ENCODE data around the gene MEIOSIN.
"Not testable (repeated sequence)": the region's sequence is repeated elsewhere in the genome, so short reads cannot be mapped to it uniquely, and the experiment has no call there.

MEIOSIN gene

GRCh38 chr19:45780448-45781213 is 47.4 kb downstream of the MEIOSIN start:
- no peak for DNase-seq (ENCODE audit: low read depth)

DNA sequence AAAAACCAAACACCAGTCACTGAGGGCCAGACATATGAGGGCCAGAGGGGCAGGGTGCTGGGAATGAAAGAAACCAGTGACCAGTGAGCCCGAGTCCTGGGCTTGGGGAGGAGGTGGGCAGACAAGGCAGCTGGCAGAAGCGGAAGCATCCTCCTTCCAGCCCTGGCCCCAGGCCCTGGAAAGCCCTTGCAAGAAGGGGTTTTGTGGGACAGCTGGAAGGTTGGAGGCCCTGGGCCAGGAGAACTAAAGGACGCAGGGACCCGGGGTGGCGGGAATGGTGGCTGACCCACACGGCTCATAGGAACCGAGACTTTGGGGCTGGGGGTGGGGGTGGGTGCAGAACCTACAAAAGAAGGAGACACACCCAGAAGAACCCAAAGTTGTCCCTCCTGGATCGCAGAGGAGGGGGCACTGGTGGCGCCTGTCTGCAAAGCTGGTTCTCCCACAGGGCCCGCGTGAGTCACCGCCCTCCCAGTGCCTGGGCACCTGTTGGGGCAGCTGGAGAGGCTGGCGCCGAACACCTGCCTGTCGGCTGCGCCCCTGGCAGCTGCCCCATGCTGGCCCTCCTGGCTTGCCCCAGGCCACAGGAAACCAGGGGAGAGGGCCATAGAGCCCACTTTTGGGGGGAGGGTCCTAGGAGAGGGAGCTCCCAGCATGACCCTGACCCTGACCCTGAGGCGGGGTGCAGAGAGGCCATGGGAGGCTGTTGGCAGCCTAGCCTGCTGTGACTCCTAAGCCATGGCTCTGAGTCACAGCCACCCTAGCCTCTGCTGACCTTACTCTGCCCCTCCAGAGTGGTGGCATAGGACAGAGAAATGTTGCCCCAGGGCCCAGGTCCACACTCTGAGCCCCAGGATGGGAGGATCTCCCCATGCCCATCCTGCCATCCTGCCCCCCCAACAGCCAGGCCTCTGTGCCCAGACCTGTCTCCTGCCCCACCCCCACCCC is 48.2 kb downstream of the MEIOSIN start:
- no peak for DNase-seq (ENCODE audit: low read depth)

- DNase-seq (ENCODE audit: low read depth): no peak
These were observed 49.0 kb downstream of the MEIOSIN start, which contains the start of gene DMPK for GRCh38 chr19:45782162-45782691. Gene DMPK, minus strand, starts transcription at chr19:45782490. Its CDS starts 138 bp downstream, at chr19:45782352.

GRCh38 chr19:45782820-45783785 is 49.9 kb downstream of the MEIOSIN start:
- DNase-seq (ENCODE audit: low read depth): no peak

- DNase-seq (ENCODE audit: low read depth): no peak
These were observed 50.9 kb downstream of the MEIOSIN start for GRCh38 chr19:45784096-45784495.

DNA sequence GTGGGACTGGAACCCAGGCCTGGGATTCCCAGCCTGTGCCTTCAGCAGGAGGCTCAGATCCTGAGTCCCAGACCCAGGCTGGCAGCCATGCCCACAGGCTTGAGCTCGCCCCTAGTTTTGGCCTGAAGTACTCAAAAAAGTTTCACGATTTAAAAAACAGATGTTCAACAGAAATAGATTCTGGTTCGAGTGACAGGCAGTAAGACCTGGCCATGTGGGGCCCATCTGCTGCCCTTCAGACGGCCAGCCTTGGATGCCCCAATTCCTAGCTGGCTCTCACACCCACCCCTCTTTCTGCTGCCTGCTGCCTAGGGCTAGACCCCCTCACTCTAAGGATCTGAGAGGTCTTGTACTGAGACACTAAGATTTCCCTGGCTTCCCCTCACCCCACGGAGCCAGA is 51.9 kb downstream of the MEIOSIN start:
- DNase-seq (ENCODE audit: low read depth): no peak

DNA sequence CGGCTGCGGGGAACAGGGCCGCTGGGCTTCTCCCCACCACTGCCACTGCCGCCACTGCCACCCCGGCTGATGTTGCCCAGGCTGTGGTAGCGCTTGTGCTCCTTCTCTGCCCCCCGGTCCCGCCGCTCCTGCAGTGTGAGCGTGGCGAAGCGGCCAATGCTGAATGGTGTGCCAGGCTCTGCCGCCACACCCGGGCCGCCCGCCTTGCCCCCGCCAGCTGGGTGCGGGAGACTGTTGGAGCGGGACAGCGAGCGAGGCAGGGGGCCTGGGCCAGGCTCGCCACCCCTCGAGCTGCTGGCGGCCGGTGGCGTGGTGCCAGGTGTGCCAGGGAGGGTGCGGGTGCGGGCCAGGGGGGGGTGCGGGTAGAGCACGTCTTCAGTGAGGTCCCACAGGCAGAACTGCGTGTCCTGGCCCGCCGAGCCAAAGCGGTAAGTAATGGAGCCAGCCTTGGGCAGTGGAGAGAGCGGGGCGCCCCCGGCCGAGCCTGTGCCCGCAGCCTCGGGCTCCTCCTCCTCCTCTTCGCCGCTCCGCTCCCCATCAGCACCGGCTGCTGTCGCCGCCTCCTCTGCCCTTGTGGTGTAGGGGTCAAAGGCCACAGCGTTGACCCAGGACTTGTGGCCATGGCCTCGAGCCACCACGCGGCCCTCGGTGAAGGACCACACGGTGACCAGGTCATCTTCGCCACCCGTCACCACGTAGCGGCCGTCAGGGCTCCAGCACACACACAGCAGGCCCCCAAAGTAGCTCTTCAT is 52.7 kb downstream of the MEIOSIN start:
- DNase-seq (ENCODE audit: low read depth): no peak

- no peak for DNase-seq (ENCODE audit: low read depth)
These were observed 53.3 kb downstream of the MEIOSIN start for GRCh38 chr19:45786533-45786894.

GRCh38 chr19:45789035-45789786 is 56.0 kb downstream of the MEIOSIN start:
- DNase-seq (ENCODE audit: low read depth): no peak

- no peak for DNase-seq (ENCODE audit: low read depth)
These were observed 57.7 kb downstream of the MEIOSIN start for GRCh38 chr19:45790942-45791341.

DNA sequence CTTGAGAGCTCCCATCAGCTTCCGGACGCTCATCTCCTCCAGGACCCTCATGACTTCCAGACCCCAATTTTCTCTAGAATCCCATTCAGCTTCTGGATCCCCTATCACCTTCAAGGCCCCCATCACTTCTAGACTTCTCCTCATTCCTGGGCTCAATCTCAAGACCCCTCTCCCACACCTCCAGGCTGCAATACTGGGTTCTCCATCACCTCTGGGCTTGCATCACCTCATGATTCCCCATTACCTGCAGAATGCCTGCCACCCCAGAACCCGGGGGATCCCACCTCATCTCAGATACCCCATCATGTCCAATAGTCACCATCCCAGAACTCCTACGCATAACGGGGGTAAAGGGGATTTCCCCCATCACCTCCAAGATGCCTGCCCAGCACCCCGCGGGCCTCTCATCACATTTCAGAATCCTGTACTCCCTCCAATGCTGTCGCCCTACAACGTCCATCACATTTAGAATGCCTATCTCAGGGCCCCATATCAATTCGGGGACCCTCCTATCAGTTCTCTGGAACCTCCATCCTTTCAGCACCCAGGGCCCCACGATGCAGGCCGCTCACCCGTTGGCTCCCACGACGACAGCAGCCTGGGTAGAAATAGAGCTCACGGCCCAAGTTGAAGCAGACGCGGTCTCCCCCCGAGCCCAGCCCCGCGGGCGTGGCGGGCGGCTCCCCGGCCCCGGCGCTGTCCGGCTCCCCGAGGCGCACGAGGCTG is 58.7 kb downstream of the MEIOSIN start:
- DNase-seq (ENCODE audit: low read depth): no peak

- DNase-seq (ENCODE audit: low read depth): peak; percentile 99
These were observed 59.4 kb downstream of the MEIOSIN start, which contains the start of gene DMWD for GRCh38 chr19:45792470-45793177. Gene DMWD, minus strand, starts transcription at chr19:45792845. Its CDS starts 89 bp downstream, at chr19:45792756.

DNA sequence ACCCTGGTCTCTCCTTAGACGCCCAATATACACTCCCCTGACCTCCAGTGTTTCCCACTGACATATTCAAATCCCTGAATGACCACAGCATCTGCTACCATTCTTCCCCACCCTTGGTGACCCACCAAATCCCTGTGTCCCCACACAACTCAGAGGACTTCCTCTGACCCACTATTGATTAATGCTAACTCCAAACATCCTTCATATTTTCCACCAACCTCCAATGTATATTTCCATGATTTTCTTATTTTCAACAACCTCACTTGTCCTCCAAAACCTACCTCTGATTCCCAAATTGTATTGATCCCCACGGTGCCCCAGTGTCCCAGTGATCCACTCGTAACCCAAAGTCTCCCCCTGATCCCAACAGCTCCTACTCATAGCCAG is 59.9 kb downstream of the MEIOSIN start:
- DNase-seq (ENCODE audit: low read depth): no peak

DNA sequence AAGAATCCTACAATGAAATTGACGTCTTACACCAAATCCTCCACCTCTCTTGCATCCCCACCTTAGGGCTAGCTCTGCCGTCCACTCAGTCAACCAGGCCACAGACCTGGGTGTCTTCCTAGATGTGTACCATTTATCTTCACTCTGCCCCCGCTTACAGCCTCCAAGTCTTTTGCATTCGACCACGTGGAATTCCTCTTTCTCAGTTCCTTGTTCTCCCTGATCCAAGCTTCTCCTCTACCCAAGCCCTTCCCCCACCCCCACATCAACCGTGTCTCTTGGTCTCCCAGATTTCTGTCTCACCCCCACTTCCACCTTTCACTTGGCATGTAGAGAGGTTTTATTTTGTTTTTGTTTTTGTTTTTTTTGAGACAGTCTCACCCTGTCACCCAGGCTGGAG is 60.6 kb downstream of the MEIOSIN start:
- DNase-seq (ENCODE audit: low read depth): no peak

DNA sequence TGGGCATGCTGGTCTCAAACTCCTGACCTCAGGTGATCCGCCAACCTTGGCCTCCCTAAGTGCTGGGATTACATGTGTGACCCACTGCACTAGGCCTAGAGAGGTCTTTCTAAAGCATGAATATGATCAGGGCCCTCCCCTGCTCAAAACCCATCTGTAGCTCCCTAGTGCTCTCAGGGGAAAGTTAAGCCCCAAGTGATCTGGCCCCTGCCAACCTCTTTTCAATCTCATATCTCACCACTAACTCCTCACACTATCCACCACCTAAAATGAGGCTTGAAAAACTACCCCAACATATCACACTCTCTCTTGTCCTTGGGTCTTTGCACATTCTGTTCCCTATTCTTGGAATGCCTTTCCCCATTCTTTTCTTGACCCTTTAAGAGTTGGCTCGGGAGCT is 61.4 kb downstream of the MEIOSIN start:
- DNase-seq (ENCODE audit: low read depth): no peak

DNA sequence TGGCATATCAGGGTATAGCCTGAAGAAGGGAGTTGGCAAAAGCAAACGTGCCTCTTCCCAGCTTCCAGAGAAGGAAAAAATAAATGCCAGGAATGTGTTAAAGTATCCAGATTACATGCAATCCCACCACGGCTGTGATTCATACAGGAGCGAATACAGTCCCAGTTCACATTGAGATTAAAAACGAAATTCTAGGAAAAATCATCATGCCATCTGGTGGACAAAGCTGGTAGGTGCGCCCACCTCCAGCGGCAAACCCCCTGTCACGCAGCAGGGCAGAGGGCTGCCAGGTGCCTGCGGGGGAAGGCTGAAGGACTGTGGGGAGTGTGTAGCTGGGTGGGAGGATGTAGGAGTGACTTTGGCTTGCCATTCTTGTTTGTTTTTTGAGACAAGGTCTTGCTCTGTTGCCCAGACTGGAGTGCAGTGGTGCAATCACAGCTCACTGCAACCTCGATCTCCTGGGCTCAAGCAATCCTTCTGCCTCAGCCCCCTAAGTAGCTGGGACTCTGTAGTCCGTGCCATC is 65.8 kb downstream of the MEIOSIN start:
- DNase-seq (ENCODE audit: low read depth): peak; percentile 31

- DNase-seq (ENCODE audit: low read depth): not testable (repeated sequence)
These were observed 66.3 kb downstream of the MEIOSIN start for GRCh38 chr19:45799541-45799940.

DNA sequence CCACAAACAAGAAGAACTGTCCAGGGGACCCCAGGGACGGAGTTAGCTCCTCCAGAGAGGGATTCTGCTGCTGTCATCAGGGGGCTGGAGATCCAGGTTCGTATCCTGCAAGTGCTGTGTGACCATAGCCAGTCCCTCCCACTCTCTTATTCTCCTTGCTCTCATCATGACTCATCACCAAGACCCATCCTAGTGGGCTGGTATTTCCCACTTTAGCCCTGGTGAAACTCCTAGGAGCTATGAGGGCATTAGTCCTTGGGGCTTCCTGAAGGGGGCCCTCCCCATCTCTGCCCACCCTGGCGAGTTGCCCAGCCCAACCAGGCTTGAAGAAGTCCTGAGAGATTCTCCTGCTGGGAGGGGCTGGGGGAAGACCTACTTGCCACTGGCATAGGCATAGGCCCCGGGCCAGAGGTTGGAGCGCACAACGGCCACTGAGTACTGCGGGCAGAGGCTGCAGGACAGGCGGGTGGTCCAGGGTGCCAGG is 66.9 kb downstream of the MEIOSIN start:
- no peak for DNase-seq (ENCODE audit: low read depth)
